Measurements from ENCODE around the gene UFSP2.

- no peak for TF ChIP-seq GABPA (IDR thresholded peaks at IDR 0.05 in 1 of 2, conservative IDR thresholded peaks at IDR 0.05 in 1 of 2)
- no peak for TF ChIP-seq REST (IDR thresholded peaks at IDR 0.05)
- no peak for TF ChIP-seq RXRA (IDR thresholded peaks at IDR 0.05)
- TF ChIP-seq, protein P1, sequence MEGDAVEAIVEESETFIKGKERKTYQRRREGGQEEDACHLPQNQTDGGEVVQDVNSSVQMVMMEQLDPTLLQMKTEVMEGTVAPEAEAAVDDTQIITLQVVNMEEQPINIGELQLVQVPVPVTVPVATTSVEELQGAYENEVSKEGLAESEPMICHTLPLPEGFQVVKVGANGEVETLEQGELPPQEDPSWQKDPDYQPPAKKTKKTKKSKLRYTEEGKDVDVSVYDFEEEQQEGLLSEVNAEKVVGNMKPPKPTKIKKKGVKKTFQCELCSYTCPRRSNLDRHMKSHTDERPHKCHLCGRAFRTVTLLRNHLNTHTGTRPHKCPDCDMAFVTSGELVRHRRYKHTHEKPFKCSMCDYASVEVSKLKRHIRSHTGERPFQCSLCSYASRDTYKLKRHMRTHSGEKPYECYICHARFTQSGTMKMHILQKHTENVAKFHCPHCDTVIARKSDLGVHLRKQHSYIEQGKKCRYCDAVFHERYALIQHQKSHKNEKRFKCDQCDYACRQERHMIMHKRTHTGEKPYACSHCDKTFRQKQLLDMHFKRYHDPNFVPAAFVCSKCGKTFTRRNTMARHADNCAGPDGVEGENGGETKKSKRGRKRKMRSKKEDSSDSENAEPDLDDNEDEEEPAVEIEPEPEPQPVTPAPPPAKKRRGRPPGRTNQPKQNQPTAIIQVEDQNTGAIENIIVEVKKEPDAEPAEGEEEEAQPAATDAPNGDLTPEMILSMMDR (IDR thresholded peaks at IDR 0.05; ENCODE audit: low read depth, low read length, missing input control), result no peak
Measured at GRCh38 chr4:185364886-185365285, 60.9 kb downstream of the UFSP2 start.

Data from liver (tissue), 3 donors.